Measurements from ENCODE around the gene NTM.

- TF ChIP-seq EMX1 (CRISPR knock-in tag; IDR thresholded peaks at IDR 0.05) (no peak), IRF1 (CRISPR knock-in tag; IDR thresholded peaks at IDR 0.05) (no peak), MAX (CRISPR knock-in tag; IDR thresholded peaks at IDR 0.05) (no peak), HMGA2 (CRISPR knock-in tag; IDR thresholded peaks at IDR 0.05) (no peak), ZBTB21 (CRISPR knock-in tag; IDR thresholded peaks at IDR 0.05; ENCODE audit: borderline replicate concordance) (no peak), CTCF (IDR thresholded peaks at IDR 0.05) (no peak), NR3C1 (CRISPR knock-in tag; conservative IDR thresholded peaks at IDR 0.05; ENCODE audit: low read depth) (no peak)
Observed at GRCh38 chr11:131980199-131980598, 609.8 kb downstream of the NTM start.
